D341Med (cell line): ENCODE data around the gene ROM1.
A peak's percentile ranks its signal among the peaks of the same experiment; 100 is the strongest.
"Not testable (repeated sequence)": the region's sequence is repeated elsewhere in the genome, so short reads cannot be mapped to it uniquely, and the experiment has no call there.

Experiments
- DNase-seq: peaks from one replicate; pipeline ENCODE4 v3.0.0; 2012; ENCODE audit warnings: low spot score

Gene ROM1

DNA sequence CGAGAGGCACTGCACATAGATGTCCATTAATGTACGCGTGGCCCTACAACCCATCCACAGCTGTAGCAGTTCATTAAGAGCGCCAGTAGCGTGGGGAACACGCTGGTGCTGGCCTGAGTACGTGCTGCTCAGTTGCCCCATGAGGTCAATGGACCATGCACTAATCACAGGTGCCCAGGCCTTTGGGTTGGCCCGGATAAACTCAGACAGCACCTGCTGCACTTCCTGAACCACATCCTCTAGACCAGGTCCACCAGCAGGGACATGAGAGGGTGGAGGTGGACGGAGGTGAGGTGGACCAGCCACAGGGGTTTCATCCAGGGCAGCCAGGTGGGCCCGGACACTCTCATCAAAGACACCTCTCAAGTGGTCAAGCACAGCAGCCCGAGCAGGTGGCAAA, 36.4 kb downstream of the ROM1 start:
- no peak for DNase-seq

DNA sequence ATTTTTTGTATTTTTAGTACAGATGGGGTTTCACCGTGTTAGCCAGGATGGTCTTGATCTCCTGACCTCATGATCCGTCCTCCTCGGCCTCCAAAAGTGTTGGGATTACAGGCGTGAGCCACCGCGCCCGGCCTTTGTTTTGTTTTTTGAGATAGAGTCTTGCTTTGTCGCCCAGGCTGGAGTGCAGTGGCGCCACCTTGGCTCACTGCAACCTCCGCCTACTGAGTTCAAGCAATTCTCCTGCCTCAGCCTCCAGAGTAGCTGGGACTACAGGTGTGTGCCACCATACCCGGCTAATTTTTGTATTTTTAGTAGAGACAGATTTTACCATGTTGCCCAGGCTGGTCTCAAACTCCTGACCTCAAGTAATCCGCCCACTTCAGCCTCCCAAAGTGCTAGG, 37.2 kb downstream of the ROM1 start:
- DNase-seq: not testable (repeated sequence)

DNA sequence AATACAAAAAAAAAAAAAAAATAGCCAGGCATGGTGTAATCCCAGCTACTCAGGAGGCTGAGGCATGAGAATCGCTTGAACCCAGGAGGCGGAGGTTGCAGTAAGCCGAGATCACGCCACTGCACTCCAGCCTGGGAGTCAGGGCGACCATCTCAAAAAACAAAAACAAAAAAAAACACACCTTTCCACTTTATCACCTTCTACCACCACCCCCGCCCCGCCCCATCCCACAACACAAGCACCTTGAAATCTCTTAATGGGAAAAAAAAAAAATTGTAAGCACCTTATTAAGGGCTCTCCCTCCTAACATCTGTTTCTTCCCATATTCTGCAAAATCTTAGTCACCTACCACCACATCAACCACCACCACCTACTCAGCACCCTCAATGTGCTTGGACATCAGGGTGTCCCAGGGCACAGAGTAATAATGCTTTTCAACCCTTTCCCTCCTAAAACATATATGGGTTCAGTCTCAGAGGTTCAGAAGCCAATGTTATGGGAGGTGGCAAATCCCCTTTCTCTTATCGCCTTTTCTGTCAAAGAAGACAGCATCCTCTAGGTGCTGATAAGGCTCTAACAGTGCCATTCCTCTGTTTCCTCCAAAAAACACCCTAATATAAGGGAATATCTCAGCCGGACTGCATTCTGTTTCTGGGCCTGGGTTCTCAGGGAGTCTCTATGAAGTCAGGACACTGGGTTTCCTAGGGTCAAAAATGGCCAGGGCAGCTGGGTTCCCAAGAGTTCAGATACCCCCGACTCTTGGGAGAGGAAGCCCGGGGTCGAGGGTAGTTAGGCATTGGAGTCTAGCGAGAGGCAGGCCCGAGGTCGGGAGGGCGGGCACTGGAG, 39.3 kb downstream of the ROM1 start:
- no peak for DNase-seq

DNA sequence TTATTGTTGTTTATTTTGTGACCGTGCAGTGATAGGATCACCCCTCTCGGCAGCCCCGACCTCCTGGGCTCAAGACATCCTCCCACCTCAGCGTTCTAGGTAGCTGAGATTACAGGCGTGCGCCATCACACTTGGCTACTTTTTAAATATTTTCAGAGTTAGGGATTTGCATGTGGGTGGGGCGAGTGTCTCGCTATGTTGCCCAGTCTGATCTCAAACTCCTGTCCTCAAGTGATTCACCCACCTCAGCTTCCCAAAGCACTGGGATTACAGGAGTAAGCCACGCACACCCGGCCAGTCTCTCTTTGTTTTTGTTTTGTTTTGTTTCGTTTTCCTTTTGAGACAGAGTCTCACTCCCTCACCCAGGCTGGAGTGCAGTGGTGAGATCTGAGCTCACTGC, 41.2 kb downstream of the ROM1 start:
- no peak for DNase-seq

DNA sequence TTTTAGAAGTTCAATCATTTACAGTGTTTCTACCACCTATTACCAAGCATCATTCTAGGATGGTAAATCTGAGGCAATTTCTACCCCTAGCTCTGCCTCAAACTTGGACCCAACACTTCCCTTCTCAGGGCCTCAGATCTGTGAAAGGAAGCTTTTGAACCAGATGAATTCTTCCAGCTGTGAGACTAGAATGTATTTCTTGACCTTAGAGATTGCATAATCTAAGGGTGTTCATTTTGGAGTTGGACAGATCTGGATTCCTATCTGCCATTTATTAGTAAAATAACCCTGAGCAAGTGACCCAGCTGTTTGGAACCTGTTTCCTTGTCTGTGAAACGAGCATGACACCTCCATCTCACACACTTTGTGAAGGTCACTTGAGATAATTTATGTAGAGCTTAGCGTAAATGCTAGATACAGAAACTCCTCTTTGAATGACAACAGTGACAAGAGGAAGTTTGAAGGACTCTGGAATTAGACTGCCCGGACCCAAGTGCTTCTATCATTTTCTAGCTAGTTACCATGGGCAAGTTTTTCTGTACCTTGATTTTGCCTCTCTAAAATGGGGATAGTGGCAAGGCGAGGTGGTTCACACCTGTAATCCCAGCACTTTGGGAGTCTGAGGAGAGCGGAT, 43.9 kb downstream of the ROM1 start:
- no peak for DNase-seq

DNA sequence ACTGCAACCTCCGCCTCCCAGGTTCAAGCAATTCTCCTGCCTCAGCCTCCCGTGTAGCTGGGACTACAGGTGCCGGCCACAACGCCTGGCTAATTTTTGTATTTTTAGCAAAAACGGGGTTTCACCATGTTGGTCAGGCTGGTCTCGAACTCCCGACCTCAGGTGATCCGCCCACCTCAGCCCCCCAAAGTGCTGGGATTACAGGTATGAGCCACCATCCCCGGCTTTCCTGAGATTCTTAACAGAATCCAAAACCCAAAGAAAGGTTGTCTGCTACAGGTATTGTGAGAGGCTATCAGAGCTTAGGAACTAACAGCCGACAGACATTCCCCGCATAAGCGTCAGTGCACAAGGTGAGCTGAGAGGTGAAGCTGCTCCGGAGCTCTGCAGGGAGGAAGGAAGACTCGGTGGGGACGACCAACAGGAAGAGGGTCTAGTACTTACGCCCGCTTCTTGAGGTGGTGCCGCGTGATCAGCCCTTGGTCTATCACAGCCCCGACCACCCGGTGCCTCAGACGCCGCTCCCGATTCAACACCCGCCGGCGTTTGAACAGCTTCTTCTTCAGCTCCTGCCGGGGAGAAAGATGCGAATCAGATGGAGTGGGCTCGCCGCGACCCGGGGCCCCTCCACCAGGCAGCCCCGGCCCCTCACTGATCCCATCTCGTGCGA, 51.5 kb downstream of the ROM1 start:
- peak; percentile 66 for DNase-seq
